Heart left ventricle (tissue), 16 donors: ENCODE measurements around the gene TYW5. TPM values are rescaled to one million over a fixed set of nuclear protein-coding genes. Genes with fewer than 3 reads are reported as not detected.

Source experiments
- ATAC-seq, 4 donors: fragments of 200-7000 bp; cut with Tn5 transposase; one replicate each; pipeline ENCODE4 v1.9.1; 2020 to 2022; ENCODE audit warnings: moderate library complexity in 4 of 4, mild to moderate bottlenecking in 3 of 4, moderate number of reproducible peaks in 1 of 4
- DNase-seq, 5 donors: peaks; one replicate each; pipeline ENCODE4 v3.0.0-alpha.2; 2020
- H3K27ac ChIP-seq, 12 donors: fragments of 200-600 bp; sonication (generic) in 4 of 12; one replicate each; pipeline versions ENCODE4 v1.5.0 to v1.8.0; 2016 to 2022; ENCODE audit warnings: mild to moderate bottlenecking in 2 of 12
- H3K27me3 ChIP-seq, 9 donors: fragments of 200-600 bp; sonication (generic) in 2 of 9; one replicate each; pipeline versions ENCODE4 v1.5.1 to v1.8.0; 2016 to 2022; ENCODE audit warnings: mild to moderate bottlenecking in 3 of 9
- H3K36me3 ChIP-seq, 9 donors: fragments of 200-600 bp; sonication (generic) in 2 of 9; one replicate each; pipeline versions ENCODE4 v1.5.0 to v1.8.0; 2018 to 2022; ENCODE audit warnings: mild to moderate bottlenecking in 2 of 9
- H3K4me1 ChIP-seq, 12 donors: fragments of 200-600 bp; sonication (generic) in 4 of 12; one replicate each; pipeline versions ENCODE4 v1.5.0 to v1.8.0; 2016 to 2022; ENCODE audit warnings: mild to moderate bottlenecking in 3 of 12
- H3K4me3 ChIP-seq, 12 donors: fragments of 200-600 bp; sonication (generic) in 4 of 12; one replicate each; pipeline versions ENCODE4 v1.5.0 to v1.8.0; 2017 to 2022; ENCODE audit warnings: mild to moderate bottlenecking in 9 of 12, moderate library complexity in 4 of 12
- H3K9me3 ChIP-seq, 12 donors: fragments of 200-600 bp; sonication (generic) in 4 of 12; one replicate each; pipeline versions ENCODE4 v1.5.0 to v1.8.0; 2016 to 2022; ENCODE audit warnings: mild to moderate bottlenecking in 1 of 12
- POLR2A ChIP-seq, 2 donors: fragments of 450-650 bp; IDR thresholded peaks; one replicate each; pipeline ENCODE4 v1.6.1; 2017; ENCODE audit warnings: antibody characterized with exemption in 2 of 2, mild to moderate bottlenecking in 2 of 2, moderate library complexity in 2 of 2
- WGBS, 4 donors: extraction: QIAGEN DNeasy Blood & Tissue Kit in 2 of 4; methylation state at CpG; one replicate each; pipeline versions ENCODE4 v1.1.5 to v1.1.7; 2013 to 2018; 5-methylcytosine and 5-hydroxymethylcytosine counted together
- intact Hi-C, 10 donors: fragments of 100-400 bp; cut with DNase I; formaldehyde crosslinking; loops; one replicate each; pipeline versions ENCODE4 v1.11.1 to v1.14.2; 2022
- polyA plus RNA-seq, 2 donors: library from polyadenylated mRNA; stranded (reverse); fragments of 200-250 nt; gene quantifications; one replicate each; pipeline ENCODE4 v1.2.3, GENCODE V29; 2013
- total RNA-seq, 9 donors: library from RNA; depleted of rRNA in 2 of 9; stranded (reverse); fragments of >200 nt in 2 of 9; fragmentation: NEBNext Ultra II Directional in 3 of 9; extraction: Animal tissue kit (Norgen Biotek cat#: 25700) in 3 of 9; gene quantifications; one replicate each; pipeline versions ENCODE4 v1.1.0 to v1.2.4, GENCODE V29; 2016 to 2023
- TF ChIP-seq, protein P1 (sequence below), 12 donors: fragments of 200-600 bp; sonication (generic) in 4 of 12; IDR thresholded peaks; one replicate each; pipeline versions ENCODE4 v1.5.0 to v1.8.0; 2018 to 2022; ENCODE audit warnings: antibody characterized with exemption in 12 of 12, mild to moderate bottlenecking in 5 of 12
- donor health status: ischemic (EF 13 %, LVEDD 7.1; RV severe dilation, severe dysfunction).
- donor health status: healthy with polysubstance abuse.
- donor health status: DM: no; HTN: yes; CAD: no.
- donor health status: DM: no; HTN: no; CAD: no.
- donor health status: ischemic (EF 25% LVEDD 6.9; RV normal size, moderate dysfunction).
- donor health status: ischemic (EF 25% LVEDD 5.7; RV mildly dilated, moderate dysfunction).
- donor health status: healthy.
- donor health status: DM: yes; HTN: yes; CAD: no.
- donor health status: ischemic (EF 35%, LVEDD 5.7; RV mildly dilated, moderate dysfunction).
- donor health status: nonischemic (EF 11% LVEDD 7.7; RV severe dilation, severe dysfunction).
- donor health status: DM: yes; HTN: yes; CAD: no.
- donor health status: PGD.
- donor health status: ischemic (EF 29% LVEDD 5.4; RV normal size, mild dysfunction).
- donor health status: nonischemic (EF 23%, LVEDD 6.1; RV moderate dilation, normal function).

TYW5 gene
- total and polyA plus RNA-seq, 11 donors, result 1.4 to 4.4 (median 3.0) TPM

DNA sequence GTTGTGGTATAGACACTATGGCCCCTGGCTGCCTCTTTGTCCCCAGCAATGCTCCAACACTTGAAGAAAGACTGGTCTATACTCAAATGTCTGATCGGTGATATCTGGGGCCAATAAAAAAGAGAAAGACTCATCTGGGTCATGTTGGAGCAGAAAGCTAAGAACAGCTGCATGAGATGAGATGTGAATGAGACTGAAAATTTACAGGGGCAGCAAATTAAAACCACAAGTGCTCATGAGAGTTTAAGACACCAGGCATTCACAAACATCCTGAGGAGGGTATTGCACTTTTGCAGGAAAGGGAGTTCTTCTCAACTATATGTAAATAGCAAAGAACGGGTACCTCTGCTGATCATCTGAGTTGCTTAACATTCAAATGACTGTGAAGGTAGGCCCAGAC, 36.4 kb upstream of the TYW5 start:
- WGBS, 4 donors, result 91 to 96% (median 95%) methylated on average over 2 of the region's 2 CpGs
- no peak for DNase-seq
- intact Hi-C loops, result no loop called here

DNA sequence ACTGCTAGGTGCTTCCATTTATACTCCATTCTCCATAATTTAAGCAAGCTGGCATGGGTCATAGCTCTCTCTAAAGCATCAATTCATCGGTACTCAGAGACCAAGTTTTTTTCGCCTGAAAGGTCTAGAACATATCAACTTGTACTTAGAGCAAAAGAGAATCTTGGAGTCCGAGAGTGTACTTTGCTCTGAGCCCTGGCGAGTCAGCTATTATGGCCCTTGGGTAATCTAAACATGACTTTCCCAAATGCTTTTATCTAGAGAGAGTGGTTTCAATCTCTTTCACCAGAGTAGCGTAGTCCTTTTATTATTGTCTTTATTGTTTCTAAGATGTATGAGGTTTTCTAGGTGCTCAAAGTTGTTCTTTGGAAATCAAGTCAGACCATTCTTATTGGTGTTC, 34.5 kb upstream of the TYW5 start:
- no peak for ATAC-seq
- no peak for DNase-seq
- no peak overlapping the region for H3K4me3 ChIP-seq
- no peak for TF ChIP-seq POLR2A (IDR thresholded peaks at IDR 0.05)
- TF ChIP-seq, protein P1, sequence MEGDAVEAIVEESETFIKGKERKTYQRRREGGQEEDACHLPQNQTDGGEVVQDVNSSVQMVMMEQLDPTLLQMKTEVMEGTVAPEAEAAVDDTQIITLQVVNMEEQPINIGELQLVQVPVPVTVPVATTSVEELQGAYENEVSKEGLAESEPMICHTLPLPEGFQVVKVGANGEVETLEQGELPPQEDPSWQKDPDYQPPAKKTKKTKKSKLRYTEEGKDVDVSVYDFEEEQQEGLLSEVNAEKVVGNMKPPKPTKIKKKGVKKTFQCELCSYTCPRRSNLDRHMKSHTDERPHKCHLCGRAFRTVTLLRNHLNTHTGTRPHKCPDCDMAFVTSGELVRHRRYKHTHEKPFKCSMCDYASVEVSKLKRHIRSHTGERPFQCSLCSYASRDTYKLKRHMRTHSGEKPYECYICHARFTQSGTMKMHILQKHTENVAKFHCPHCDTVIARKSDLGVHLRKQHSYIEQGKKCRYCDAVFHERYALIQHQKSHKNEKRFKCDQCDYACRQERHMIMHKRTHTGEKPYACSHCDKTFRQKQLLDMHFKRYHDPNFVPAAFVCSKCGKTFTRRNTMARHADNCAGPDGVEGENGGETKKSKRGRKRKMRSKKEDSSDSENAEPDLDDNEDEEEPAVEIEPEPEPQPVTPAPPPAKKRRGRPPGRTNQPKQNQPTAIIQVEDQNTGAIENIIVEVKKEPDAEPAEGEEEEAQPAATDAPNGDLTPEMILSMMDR (IDR thresholded peaks at IDR 0.05), result no peak
- no peaks in the 10 kb centered on the region for H3K27me3 ChIP-seq
- H3K36me3 ChIP-seq, result no peaks in the 10 kb centered on the region
- no peak overlapping the region for H3K27ac ChIP-seq
- peaks cover 0 to 26% (median 10%) of the 10 kb centered on the region in 12 donors for H3K4me1 ChIP-seq
- WGBS, 4 donors, result 97 to 98% (median 98%) methylated on average over 5 of the region's 5 CpGs
- H3K9me3 ChIP-seq, result no peaks in the 10 kb centered on the region
- intact Hi-C loops, result loop anchor here in 6 of 10 donors (5.0 to 10.0 kb wide), 6 partner anchors 175 to 322 kb away; partner anchors contain the start of gene SPATS2L (in 3 of the 6)

More for the DNA sequence above, 36.4 kb upstream of the TYW5 start:
- TF ChIP-seq POLR2A (IDR thresholded peaks at IDR 0.05), result no peak
- TF ChIP-seq, protein P1 (IDR thresholded peaks at IDR 0.05), result no peak
- H3K9me3 ChIP-seq, result no peaks in the 10 kb centered on the region
- ATAC-seq, result no peak
- no peaks in the 10 kb centered on the region for H3K36me3 ChIP-seq
- peaks cover 0 to 22% (median 10%) of the 10 kb centered on the region in 12 donors for H3K4me1 ChIP-seq
- no peaks in the 10 kb centered on the region for H3K27me3 ChIP-seq
- H3K27ac ChIP-seq, result no peak overlapping the region
- H3K4me3 ChIP-seq, result no peak overlapping the region

DNA sequence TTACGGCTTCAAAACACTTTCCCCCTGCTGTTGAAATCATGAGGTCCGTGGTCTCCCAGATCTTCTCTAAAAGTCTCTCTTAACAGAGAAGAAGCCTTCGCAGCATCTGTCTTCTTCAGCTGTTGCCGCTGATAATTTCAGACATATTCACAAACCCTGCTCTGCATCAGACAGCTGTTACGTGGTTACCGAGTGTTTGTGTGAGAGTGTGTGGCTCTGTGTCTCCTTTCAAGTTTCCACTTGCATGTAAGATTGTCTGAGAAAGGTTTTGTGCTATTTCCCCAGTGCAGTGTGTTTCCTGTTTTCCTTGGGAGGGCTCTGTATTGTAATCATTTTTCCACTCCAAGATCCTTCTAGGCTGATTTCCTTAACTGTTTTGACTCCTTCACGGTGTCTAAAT, 32.9 kb upstream of the TYW5 start:
- intact Hi-C loops, result loop anchor here in 6 of 10 donors (5.0 to 10.0 kb wide), 6 partner anchors 177 to 324 kb away; partner anchors contain the start of gene SPATS2L (in 3 of the 6)
- TF ChIP-seq, protein P1 (IDR thresholded peaks at IDR 0.05), result no peak
- TF ChIP-seq POLR2A (IDR thresholded peaks at IDR 0.05), result no peak
- DNase-seq, result peak in 1 of 5 donors; percentile 11

DNA sequence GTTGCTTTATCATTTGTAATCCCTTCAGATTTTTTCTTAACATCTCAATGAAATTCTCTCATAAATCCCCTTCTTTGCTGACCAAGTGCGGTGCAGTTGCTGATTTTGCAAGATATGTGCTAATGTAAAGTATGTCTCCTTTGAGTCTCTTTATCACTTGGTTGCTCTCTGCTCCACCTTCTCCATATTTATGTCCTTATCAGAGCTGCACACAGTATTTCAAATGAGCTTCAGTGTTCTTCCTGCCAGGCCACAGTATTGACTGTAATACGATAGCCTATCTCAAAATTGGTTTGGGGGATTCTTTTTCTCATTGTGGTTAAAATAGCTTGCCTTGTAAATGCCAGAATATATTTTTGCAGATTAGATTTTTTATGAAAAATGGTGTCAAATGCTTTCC, 32.3 kb upstream of the TYW5 start:
- TF ChIP-seq POLR2A (IDR thresholded peaks at IDR 0.05), result no peak
- TF ChIP-seq, protein P1 (IDR thresholded peaks at IDR 0.05), result no peak
- ATAC-seq (no peak), DNase-seq (no peak)
- H3K4me1 ChIP-seq, result peaks cover 0 to 26% (median 10%) of the 10 kb centered on the region in 12 donors
- intact Hi-C loops, result loop anchor here in 7 of 10 donors (2.0 to 10.0 kb wide), 7 partner anchors 177 to 325 kb away; partner anchors contain the start of gene SPATS2L (in 4 of the 7)
- no peaks in the 10 kb centered on the region for H3K9me3 ChIP-seq
- H3K36me3 ChIP-seq, result no peaks in the 10 kb centered on the region
- no peaks in the 10 kb centered on the region for H3K27me3 ChIP-seq
- H3K4me3 ChIP-seq, result peak overlapping the region in 2 of 12 donors; percentile 4 to 30
- H3K27ac ChIP-seq, result peak overlapping the region in 5 of 12 donors; percentile 4 to 70 (median 32)
- WGBS, 4 donors, result 56 to 68% (median 57%) methylated on average over 2 of the region's 2 CpGs

More for the DNA sequence above, 32.9 kb upstream of the TYW5 start:
- Histone ChIP-seq H3K4me1 (peaks cover 0 to 26% (median 10%) of the 10 kb centered on the region in 12 donors), H3K27ac (peak overlapping the region in 7 of 12 donors; percentile 4 to 70 (median 35)), H3K27me3 (no peaks in the 10 kb centered on the region), H3K36me3 (no peaks in the 10 kb centered on the region), H3K4me3 (peak overlapping the region in 5 of 12 donors; percentile 4 to 37 (median 25)), H3K9me3 (no peaks in the 10 kb centered on the region)
- WGBS, 4 donors, result 35 to 47% (median 41%) methylated on average over 7 of the region's 7 CpGs
- peak in 3 of 4 donors; percentile 47 to 58 (median 51) for ATAC-seq
